GM19351 (cell line): ENCODE results near the gene UBA3.

ENCODE experiments used
- ATAC-seq: cut with Tn5 transposase; IDR thresholded peaks from one replicate; pipeline ENCODE4 v1.9.1; 2021; ENCODE audit warnings: mild to moderate bottlenecking, moderate library complexity; ENCODE audit not compliant: unreplicated experiment

UBA3 gene

DNA sequence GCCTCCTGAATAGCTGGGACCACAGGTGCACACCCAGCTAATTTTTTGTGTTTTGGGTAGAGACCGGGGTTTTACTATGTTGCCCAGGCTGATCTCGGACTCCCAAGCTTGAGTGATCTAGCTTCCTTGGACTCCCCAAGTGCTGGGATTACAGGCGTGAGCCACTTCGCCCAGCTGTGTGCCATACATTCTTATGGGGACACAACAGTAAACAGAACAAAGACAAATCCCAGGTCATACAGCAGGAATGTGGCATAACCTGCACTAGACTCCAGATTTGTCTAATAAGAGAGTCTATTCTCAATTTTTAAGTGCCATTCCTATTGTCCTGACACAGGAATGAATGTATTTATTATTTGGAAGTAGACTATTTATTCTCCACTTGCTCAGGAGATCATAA lies 22.2 kb upstream of the UBA3 start:
- ATAC-seq: no peak

DNA sequence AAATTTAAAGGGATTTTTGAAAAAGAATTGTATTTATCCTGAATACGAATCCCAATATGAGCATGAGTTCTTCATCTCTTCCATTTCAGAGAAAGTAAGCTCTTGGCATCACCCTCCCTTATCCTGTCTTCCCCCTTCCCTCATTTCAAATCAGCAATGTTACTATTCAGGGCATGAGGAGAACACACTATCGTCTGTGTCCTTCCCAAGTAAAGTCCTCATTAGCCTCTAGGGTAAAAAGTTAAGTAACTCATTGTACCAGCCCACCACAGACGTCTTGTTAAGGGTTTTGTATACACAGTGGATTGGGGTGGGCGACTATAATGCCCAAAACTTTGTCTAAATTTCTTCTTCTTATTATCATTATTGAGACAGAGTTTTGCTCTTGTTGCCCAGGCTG lies 19.4 kb upstream of the UBA3 start:
- no peak for ATAC-seq

- no peak for ATAC-seq
These were observed 17.4 kb upstream of the UBA3 start for GRCh38 chr3:69097407-69098086.

GRCh38 chr3:69096299-69096698 lies 16.1 kb upstream of the UBA3 start:
- no peak for ATAC-seq

DNA sequence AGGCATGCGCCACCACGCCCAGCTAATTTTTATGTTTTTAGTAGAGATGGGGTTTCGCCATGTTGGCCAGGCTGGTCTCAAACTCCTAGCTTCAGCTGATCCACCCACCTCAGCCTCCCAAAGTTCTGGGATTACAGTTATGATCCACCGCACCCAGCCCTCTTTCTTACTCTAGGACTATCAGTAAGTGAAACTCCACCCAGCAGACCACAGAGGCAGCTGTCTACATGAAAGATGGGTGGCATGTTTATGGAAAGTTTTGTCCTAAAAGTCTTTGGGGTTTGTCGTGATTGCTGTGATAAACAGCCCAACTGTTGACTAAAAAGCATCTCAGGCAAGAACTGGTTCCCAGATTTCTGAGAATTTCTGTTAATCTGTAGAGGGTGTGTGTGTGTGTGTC lies 15.5 kb upstream of the UBA3 start:
- ATAC-seq: no peak

GRCh38 chr3:69094467-69095205 lies 14.5 kb upstream of the UBA3 start:
- no peak for ATAC-seq

- ATAC-seq: peak; percentile 74
These were observed 11.9 kb upstream of the UBA3 start for GRCh38 chr3:69092030-69092516.

DNA sequence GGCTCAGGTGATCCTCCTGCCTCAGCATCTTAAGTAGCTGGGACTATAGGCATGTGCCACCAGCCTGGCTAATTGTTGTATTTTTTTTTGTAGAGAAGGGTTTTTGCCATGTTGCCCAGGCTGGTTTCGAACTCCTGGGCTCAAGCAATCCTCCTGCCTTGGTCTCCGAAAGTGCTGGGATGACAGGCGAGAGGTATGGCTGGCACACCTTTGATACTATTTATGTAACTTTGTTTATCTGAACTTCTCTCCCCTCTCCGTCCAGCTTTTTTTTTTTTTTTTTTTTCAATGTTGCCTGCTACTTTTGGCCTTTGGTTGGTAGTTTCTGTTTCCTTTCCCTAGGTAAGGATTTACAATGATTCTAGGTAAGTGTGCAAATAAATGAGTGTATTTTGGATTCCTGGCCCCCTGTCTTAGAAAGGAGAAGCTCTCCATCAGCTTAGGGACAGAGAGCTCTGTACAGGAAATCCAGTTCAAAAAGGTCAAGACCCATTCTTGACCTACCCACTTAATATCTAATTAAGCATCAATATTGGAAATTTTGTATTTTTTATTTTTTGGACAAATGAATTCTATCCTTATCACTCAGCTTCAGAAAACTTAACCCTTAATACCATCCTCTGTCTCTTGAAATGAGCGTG lies 11.3 kb upstream of the UBA3 start:
- ATAC-seq: no peak

DNA sequence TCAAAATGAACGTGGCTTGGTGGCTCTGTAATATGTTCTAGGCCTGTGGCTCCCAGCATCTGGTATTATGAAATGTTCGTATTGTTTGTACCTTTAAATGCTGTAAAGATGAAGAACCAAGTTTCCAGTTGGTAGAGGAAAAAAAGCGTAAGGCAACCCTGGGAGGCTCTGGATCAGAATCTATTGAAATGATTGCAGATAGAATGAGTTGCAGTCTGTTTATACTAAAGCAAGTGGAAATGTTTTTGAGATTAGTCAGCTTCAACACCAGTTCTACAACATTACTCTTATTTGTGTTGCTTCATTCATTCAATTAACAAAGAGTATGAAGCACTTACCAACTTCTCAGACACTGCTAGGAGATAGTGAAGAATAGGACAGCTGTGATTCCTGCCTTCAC lies 9.9 kb upstream of the UBA3 start:
- no peak for ATAC-seq

DNA sequence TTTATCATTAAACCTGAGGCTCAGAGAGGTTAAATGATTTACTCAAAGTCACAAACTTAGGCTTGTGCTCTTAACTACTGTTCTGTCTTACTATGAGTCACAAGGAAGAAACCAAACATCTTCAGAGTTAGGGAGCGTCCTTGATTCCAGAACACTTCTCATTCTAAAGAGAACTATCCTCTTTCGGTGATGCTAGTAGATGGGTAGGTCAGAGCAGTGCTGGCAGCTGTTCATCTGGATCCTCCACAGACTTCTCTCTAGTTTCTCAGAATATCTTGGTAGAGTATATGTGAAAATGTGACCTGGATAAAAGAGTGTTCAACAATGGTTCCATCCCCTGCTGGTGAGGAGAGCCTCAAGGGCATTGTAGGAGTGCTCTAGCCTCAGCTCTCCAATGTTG lies 7.9 kb upstream of the UBA3 start:
- ATAC-seq: peak; percentile 14

DNA sequence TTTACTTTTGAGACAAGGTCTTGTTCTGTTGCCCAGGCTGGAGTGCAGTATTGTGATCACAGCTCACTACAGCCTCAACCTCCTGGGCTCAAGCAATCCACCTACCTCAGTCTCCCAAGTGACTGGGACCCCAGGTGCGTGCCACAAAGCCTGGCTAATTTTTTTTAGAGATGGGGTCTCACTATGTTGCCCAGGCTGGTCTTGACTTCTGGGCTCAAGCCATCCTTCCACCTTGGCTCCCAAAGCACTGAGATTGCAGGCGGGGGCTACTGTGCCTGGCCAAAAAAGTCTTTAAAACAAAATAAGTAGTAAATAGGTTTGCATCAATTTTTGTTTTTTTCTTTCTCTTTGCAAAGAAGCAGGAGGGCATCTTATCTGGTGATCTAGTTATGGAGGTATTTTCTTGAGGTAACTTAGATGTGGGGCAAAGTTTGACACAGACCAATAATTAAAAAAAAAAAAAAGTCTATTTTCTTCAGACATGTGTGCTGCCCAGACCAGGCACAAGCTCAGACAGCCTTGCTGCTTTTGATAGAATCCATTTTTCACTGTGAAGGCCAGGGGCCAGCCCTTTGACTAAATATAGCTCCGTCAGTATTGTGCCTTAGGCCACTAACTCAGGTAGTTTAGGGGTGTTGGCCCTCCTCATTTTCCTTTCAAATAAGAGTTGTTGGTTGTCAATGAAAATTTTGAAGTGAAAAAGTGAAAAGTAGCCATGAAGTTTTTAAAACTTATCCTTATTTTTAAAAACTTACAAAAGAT lies 7.0 kb upstream of the UBA3 start:
- ATAC-seq: no peak

- no peak for ATAC-seq
These were observed 5.9 kb upstream of the UBA3 start for GRCh38 chr3:69085833-69086722.

- no peak for ATAC-seq
These were observed 5.1 kb upstream of the UBA3 start for GRCh38 chr3:69085168-69085832.

- ATAC-seq: peak; percentile 44
These were observed 4.4 kb upstream of the UBA3 start, which contains the start of gene ARL6IP5 for GRCh38 chr3:69084326-69085167. ARL6IP5 (plus strand) TSS chr3:69084937; CDS start chr3:69085048, 111 bp downstream.

DNA sequence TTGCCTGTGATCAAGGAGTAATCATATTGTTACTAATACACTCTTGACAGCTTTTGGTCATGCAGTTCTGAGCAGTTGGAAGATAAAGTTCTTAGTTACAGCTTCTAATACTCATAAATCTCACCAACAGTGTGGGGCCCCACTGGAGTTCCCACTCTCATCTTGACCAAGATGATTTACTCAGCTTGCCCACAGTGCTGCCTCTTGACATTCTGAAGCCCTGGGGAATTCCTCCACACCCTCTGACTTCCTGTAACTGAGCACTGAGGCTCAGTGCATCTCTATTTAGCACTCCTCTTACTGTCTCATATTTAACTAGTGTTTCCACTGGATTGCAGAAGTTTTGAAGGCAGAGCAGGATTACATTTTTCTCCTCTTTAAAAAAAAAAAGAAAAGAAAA lies 2.6 kb upstream of the UBA3 start:
- ATAC-seq: peak; percentile 52

DNA sequence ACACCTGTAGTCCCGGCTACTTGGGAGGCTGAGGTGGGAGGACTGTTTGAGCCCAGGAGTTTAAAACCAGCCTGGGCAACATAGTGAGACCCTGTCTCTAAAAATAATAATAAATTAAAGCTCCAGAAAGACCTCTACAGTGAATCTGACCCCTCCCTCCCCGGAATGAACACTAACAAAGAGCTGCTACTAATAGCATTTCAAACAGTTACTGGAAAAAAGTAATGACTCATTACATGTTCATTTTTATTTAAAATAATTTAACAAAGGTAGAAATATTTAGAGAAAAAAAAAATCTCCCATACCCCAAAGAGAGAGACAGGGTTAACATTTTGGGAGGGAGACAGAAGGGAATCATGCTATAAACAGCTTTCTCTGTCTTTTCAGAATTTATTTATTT lies 2.2 kb upstream of the UBA3 start:
- no peak for ATAC-seq

DNA sequence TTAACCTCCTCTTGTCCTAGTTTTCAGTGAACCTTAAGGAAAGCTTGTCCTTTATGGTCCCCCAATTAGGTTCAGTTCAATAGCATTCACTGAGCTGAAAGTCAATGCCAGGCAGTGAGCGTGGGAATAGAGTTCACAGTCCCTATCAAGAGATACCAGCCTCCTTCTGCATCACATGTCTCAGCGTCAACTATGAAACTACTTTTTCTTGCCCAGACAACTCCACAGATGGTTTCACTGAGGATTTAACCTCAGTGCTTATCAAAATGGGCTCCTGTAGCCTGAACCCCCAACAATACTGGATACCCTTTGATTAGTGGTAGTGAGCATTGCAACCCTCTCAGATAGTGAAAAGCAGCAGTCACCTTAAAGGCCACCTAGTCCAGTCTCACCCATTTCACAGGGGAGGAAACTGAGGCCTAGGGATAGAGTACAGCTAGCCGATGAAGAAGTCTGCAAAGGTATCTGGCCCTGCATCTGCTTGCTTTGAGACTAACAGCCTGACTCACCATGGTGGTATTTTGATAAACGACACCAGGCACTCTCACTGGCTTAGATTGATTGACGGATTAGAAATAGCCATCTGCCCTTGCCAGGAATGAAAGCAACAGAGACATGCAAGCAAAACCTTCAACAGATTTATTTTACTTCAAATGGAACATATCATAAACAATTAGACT lies 1.6 kb upstream of the UBA3 start:
- ATAC-seq: no peak
